ENCODE results near the gene KLHDC8A.

Gene KLHDC8A

GRCh38 chr1:205356440-205357139 is at the start of gene KLHDC8A:
Gene KLHDC8A, minus strand, starts transcription at chr1:205356922. Its CDS starts 13,318 bp downstream, at chr1:205343604.
- no peak for TF ChIP-seq CTCF (IDR thresholded peaks at IDR 0.05)

- TF ChIP-seq CTCF (IDR thresholded peaks at IDR 0.05): no peak
These were observed 41.9 kb upstream of the KLHDC8A start for GRCh38 chr1:205398586-205398985.

- peak; percentile 79 for TF ChIP-seq CTCF (IDR thresholded peaks at IDR 0.05)
These were observed 40.4 kb upstream of the KLHDC8A start for GRCh38 chr1:205396967-205397616.

- no peak for TF ChIP-seq CTCF (IDR thresholded peaks at IDR 0.05)
These were observed 38.9 kb upstream of the KLHDC8A start for GRCh38 chr1:205395616-205396015.

- TF ChIP-seq CTCF (IDR thresholded peaks at IDR 0.05): no peak
These were observed 35.9 kb upstream of the KLHDC8A start for GRCh38 chr1:205392650-205393049.

- no peak for TF ChIP-seq CTCF (IDR thresholded peaks at IDR 0.05)
These were observed 34.7 kb upstream of the KLHDC8A start for GRCh38 chr1:205391386-205391785.

GRCh38 chr1:205387845-205388244 is 31.1 kb upstream of the KLHDC8A start:
- no peak for TF ChIP-seq CTCF (IDR thresholded peaks at IDR 0.05)
